ENCODE measurements around the gene EDAR.

DNA sequence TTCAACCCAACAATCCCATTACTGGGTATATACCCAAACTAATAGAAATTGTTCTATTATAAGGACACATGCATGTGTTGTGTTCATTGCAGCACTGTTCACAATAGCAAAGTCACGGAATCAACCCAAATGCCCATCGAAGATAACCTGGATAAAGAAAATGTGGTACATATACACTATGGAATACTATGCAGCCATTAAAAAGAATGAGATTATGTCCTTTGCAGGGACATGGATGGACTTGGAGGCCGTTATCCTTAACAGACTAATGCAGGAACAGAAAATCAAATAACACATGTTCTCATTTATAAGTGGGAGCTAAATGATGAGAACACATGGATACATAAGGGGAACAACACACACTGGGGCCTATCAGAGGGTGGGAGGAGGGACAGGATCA is 136.6 kb downstream of the EDAR start:
- no peak for TF ChIP-seq CTCF (IDR thresholded peaks at IDR 0.05)
- no peak for TF ChIP-seq NR3C1 (IDR thresholded peaks at IDR 0.05)
- TF ChIP-seq MAFK (IDR thresholded peaks at IDR 0.05; ENCODE audit: partially characterized antibody): no peak
- no peak for TF ChIP-seq POLR2A (IDR thresholded peaks at IDR 0.05; ENCODE audit: low read length)
- no peak for TF ChIP-seq MAX (IDR thresholded peaks at IDR 0.05)
- TF ChIP-seq RCOR1 (IDR thresholded peaks at IDR 0.05; ENCODE audit: low read depth, low read length): no peak
- TF ChIP-seq SMC3 (IDR thresholded peaks at IDR 0.05): no peak
- no peak for TF ChIP-seq TP53 (CRISPR knock-in tag; IDR thresholded peaks at IDR 0.05)
